Lung (tissue), 12 donors: Measurements from ENCODE around the gene GRID2. TPM values are rescaled to one million over a fixed set of nuclear protein-coding genes. Genes with fewer than 3 reads are reported as not detected.

Experiments used
- ATAC-seq: fragments of 200-7000 bp; cut with Tn5 transposase; one replicate; pipeline ENCODE4 v1.9.1; 2020; ENCODE audit warnings: moderate number of reproducible peaks; ENCODE audit not compliant: insufficient read depth, low FRiP score
- DNase-seq, 3 donors: peaks; one replicate each; pipeline ENCODE4 v3.0.0-alpha.2; 2013 to 2017
- H3K27ac ChIP-seq, 2 donors: one replicate each; pipeline ENCODE4 v1.5.1; 2013; ENCODE audit warnings: mild to moderate bottlenecking in 2 of 2, moderate library complexity in 2 of 2, control low read depth in 1 of 2, inconsistent platforms in 1 of 2, low read depth in 1 of 2, low read length in 1 of 2
- H3K27me3 ChIP-seq, 3 donors: one replicate each; pipeline ENCODE4 v1.5.1; 2013; ENCODE audit warnings: low read length in 2 of 3; ENCODE audit not compliant: control insufficient read depth in 3 of 3, insufficient read depth in 3 of 3
- H3K36me3 ChIP-seq, 4 donors: one replicate each; pipeline ENCODE4 v1.5.1; 2013; ENCODE audit warnings: low read length in 4 of 4, mild to moderate bottlenecking in 1 of 4, moderate library complexity in 1 of 4; ENCODE audit not compliant: control insufficient read depth in 4 of 4, insufficient read depth in 4 of 4
- H3K4me1 ChIP-seq, 5 donors: one replicate each; pipeline ENCODE4 v1.5.1; 2013; ENCODE audit warnings: low read length in 5 of 5, mild to moderate bottlenecking in 2 of 5, moderate library complexity in 1 of 5; ENCODE audit not compliant: control insufficient read depth in 5 of 5, insufficient read depth in 5 of 5
- H3K4me3 ChIP-seq: one replicate; pipeline ENCODE4 v1.5.1; 2013; ENCODE audit warnings: mild to moderate bottlenecking, control low read depth, moderate library complexity
- H3K9ac ChIP-seq, 2 donors: one replicate each; pipeline ENCODE4 v1.5.1; 2013; ENCODE audit warnings: low read length in 2 of 2, control low read depth in 1 of 2; ENCODE audit not compliant: insufficient read depth in 1 of 2
- H3K9me3 ChIP-seq, 4 donors: one replicate each; pipeline ENCODE4 v1.5.1; 2013; ENCODE audit warnings: low read length in 3 of 4, mild to moderate bottlenecking in 1 of 4, moderate library complexity in 1 of 4; ENCODE audit not compliant: control insufficient read depth in 4 of 4, insufficient read depth in 3 of 4
- WGBS, 2 donors: extraction: QIAGEN DNeasy Blood & Tissue Kit; methylation state at CpG; one replicate each; pipeline ENCODE4 v1.1.7; 2013; 5-methylcytosine and 5-hydroxymethylcytosine counted together
- polyA plus RNA-seq, 2 donors: library from polyadenylated mRNA; stranded (reverse); fragments of 200-250 nt; gene quantifications; one replicate each; pipeline ENCODE4 v1.2.1, GENCODE V29; 2013
- total RNA-seq, 2 donors: library from RNA; depleted of rRNA in 1 of 2; stranded (reverse); fragments of >200 nt in 1 of 2; gene quantifications; one replicate each; pipeline ENCODE4 v1.2.1, GENCODE V29; 2014 to 2021
- TF ChIP-seq, protein P1 (sequence below): IDR thresholded peaks from 2 replicates; pipeline ENCODE4 v1.5.1; 2012; ENCODE audit warnings: mild to moderate bottlenecking; ENCODE audit errors: control extremely low read depth, extremely low read depth
- donor health status: control.
- donor health status: control.
- donor health status: Bipolar disorder and iron deficiency.
- donor health status: healthy.
- donor health status: DM: yes; HTN: yes; CAD: no.

GRID2 gene
- total and polyA plus RNA-seq, 4 donors: 0.09 to 1.3 TPM; not detected in 2

DNA sequence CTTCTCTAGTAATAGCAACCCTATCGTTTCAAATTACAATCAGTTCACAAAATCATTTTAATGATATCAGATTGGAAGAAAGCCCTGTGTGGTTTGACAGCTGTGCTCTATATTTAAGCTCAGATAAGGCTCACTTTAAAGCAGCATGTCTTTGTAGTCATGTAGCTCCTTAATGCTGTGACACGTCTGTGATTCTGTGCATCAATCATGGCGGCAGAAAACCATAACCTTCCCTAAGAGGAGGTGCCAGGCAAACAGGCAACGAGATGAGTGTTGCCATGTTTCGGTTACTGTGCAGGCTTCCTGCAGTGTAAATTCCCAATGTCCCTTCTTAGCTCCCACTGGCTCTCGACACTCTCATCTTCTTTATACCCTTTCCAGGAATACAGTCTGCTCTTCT lies 212.7 kb downstream of the GRID2 start:
- ATAC-seq (no peak), DNase-seq (peak in 1 of 3 donors; percentile 4)
- no peaks in the 10 kb centered on the region for H3K9me3 ChIP-seq
- H3K36me3 ChIP-seq: no peaks in the 10 kb centered on the region
- no peak overlapping the region for H3K27ac ChIP-seq
- no peak overlapping the region for H3K9ac ChIP-seq
- TF ChIP-seq, protein P1, sequence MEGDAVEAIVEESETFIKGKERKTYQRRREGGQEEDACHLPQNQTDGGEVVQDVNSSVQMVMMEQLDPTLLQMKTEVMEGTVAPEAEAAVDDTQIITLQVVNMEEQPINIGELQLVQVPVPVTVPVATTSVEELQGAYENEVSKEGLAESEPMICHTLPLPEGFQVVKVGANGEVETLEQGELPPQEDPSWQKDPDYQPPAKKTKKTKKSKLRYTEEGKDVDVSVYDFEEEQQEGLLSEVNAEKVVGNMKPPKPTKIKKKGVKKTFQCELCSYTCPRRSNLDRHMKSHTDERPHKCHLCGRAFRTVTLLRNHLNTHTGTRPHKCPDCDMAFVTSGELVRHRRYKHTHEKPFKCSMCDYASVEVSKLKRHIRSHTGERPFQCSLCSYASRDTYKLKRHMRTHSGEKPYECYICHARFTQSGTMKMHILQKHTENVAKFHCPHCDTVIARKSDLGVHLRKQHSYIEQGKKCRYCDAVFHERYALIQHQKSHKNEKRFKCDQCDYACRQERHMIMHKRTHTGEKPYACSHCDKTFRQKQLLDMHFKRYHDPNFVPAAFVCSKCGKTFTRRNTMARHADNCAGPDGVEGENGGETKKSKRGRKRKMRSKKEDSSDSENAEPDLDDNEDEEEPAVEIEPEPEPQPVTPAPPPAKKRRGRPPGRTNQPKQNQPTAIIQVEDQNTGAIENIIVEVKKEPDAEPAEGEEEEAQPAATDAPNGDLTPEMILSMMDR: no peak
- WGBS, 2 donors: 77 to 85% methylated on average over 6 of the region's 6 CpGs
- H3K27me3 ChIP-seq: no peaks in the 10 kb centered on the region
- no peaks in the 10 kb centered on the region for H3K4me1 ChIP-seq
- no peak overlapping the region for H3K4me3 ChIP-seq

DNA sequence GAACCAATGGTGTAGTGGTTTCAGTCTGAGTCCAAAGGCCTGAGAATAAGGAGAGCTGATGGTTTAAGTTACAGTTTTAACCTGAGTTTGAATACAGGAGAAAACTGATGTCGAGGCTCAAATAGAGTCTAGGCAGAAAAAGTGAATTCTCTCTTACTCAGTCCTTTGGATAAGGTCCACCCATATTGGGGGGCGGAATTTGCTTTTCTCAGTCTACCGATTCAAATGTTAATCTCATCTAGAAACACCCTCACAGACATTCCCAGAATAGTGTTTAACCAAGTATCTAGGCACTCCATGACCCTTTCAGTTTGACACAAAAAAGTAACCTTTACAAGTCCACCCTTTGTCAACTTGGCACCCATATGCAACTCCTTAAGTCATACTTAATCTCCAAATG lies 216.0 kb downstream of the GRID2 start:
- WGBS, 2 donors: 90 to 93% methylated on average over 3 of the region's 3 CpGs
- DNase-seq (no peak), ATAC-seq (no peak)
- no peaks in the 10 kb centered on the region for H3K27me3 ChIP-seq
- H3K9me3 ChIP-seq: no peaks in the 10 kb centered on the region
- no peak overlapping the region for H3K4me3 ChIP-seq
- H3K36me3 ChIP-seq: no peaks in the 10 kb centered on the region
- no peak overlapping the region for H3K9ac ChIP-seq
- H3K27ac ChIP-seq: no peak overlapping the region
- no peaks in the 10 kb centered on the region for H3K4me1 ChIP-seq
- TF ChIP-seq, protein P1: no peak

DNA sequence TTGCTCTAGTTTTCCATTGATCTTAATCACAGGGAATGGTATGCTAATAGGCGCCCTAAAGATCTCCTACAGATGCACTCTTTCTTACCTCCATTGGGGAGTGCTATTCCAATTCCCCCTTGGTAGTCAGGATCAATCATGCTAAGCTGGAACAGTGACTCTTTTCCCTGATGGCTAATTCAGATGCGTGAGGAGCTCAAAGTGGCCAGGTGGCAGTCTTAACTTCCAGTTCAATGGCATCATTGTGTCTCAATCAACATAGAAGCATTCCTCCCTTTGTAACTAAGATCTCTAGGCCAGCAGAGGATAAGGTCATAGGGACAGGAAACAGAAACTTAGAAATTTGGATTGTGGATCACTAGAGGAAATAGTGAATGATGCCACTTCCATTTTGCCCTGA lies 216.8 kb downstream of the GRID2 start:
- no peak for ATAC-seq
- peak in 2 of 3 donors; percentile 16 to 18 for DNase-seq
- Histone ChIP-seq H3K27me3 (no peaks in the 10 kb centered on the region), H3K9me3 (no peaks in the 10 kb centered on the region), H3K4me1 (no peaks in the 10 kb centered on the region), H3K9ac (no peak overlapping the region), H3K36me3 (no peaks in the 10 kb centered on the region), H3K27ac (no peak overlapping the region), H3K4me3 (no peak overlapping the region)
- 82 to 94% methylated on average over 2 of the region's 2 CpGs for WGBS, 2 donors
- TF ChIP-seq, protein P1: no peak

DNA sequence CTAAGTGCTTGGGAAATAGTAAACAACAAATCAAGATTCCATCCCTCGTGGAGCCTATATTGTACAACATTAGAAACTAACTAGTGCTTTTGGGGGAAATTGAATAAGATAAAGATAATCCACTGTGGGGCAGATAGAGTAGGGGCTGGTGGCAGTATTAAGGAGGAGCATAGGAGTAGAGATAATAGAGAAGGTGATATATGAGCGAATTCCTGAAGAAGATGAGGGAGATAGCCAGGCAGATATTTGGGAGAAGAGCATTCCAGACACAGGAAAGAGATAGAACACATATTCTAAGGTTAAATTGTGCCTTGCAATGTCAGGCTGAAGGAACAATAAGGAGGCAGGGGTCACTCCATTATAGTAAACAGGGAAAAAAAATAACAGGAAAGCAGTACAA lies 218.2 kb downstream of the GRID2 start:
- no peak overlapping the region for H3K9ac ChIP-seq
- H3K36me3 ChIP-seq: no peaks in the 10 kb centered on the region
- TF ChIP-seq, protein P1: no peak
- H3K27ac ChIP-seq: no peak overlapping the region
- no peaks in the 10 kb centered on the region for H3K4me1 ChIP-seq
- ATAC-seq (no peak), DNase-seq (no peak)
- H3K27me3 ChIP-seq: no peaks in the 10 kb centered on the region
- no peak overlapping the region for H3K4me3 ChIP-seq
- WGBS, 2 donors: 64 to 67% methylated on average over 2 of the region's 2 CpGs
- H3K9me3 ChIP-seq: no peaks in the 10 kb centered on the region
